HL-60 (cell line): ENCODE measurements around the gene IRX2.

ENCODE experiments used
- DNase-seq, 2 experiments: peaks; one replicate each; pipeline ENCODE4 v3.0.0-alpha.2; 2010 to 2020; ENCODE audit warnings: low read depth in 1 of 2, low spot score in 1 of 2
- H3K27ac ChIP-seq: fragments of 250-450 bp; sonication (Bioruptor Pico); replicated peaks from 2 replicates; pipeline ENCODE4 v1.5.1; 2020; ENCODE audit warnings: mild to moderate bottlenecking, moderate library complexity
- H3K27me3 ChIP-seq: fragments of 250-450 bp; sonication (Bioruptor Pico); 2 replicates; pipeline ENCODE4 v1.5.1; 2021; ENCODE audit warnings: mild to moderate bottlenecking, moderate library complexity; ENCODE audit not compliant: insufficient read depth, poor library complexity, severe bottlenecking
- H3K4me3 ChIP-seq: replicated peaks from 2 replicates; pipeline ENCODE4 v1.5.1; 2011; ENCODE audit warnings: mild to moderate bottlenecking, control low read depth, low read length; ENCODE audit not compliant: insufficient read depth
- GABPA ChIP-seq: IDR thresholded peaks from 2 replicates; pipeline ENCODE4 v1.6.1; 2012; ENCODE audit warnings: low read depth
- POLR2AphosphoS5 ChIP-seq: IDR thresholded peaks from 2 replicates; pipeline ENCODE4 v1.6.1; 2012; ENCODE audit warnings: low read depth
- REST ChIP-seq: IDR thresholded peaks from 2 replicates; pipeline ENCODE4 v1.6.1; 2012; ENCODE audit warnings: low read depth; ENCODE audit not compliant: insufficient replicate concordance
- SPI1 ChIP-seq: IDR thresholded peaks from 2 replicates; pipeline ENCODE4 v1.6.1; 2012; ENCODE audit warnings: low read depth, mild to moderate bottlenecking, borderline replicate concordance
- TF ChIP-seq, protein P1 (sequence below): IDR thresholded peaks from one replicate; pipeline ENCODE4 v1.5.1; 2011; ENCODE audit warnings: low read length, control low read depth, inconsistent platforms; ENCODE audit not compliant: insufficient read depth

Gene IRX2

DNA sequence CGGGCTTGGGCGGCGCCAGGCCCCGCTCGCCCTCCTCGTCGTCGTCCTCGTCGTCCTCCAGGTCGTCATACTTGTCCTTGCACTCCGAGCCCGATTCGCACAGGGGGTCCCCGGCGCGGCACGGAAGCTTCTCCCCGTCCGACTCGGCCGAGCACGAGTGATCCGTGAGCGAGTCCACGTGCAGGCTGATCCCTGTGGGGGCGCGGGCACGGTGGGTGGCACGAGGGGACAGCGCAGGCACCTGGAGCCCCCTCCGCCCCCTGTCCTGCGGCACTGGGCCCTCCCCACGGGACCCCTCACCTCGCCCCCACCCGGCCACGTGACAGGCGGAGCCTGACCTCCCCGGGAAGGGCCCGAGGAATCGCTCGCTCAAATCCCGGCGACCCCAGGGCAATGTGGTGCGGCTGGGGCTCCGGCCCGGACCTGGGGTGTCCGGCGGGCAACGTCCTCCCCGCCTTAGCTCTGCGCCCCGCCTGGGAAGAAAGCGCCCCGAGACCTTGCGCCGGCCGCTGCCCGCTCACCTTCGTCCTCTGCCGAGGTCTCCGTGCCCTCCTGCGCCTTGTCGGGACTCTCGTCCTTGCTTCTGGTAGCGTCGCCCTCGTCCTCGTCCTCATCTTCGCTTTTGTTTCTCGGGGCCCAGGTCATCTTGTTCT lies 2.5 kb downstream of the IRX2 start:
- Histone ChIP-seq H3K27me3 (peaks cover 35% of the 10 kb centered on the region), H3K4me3 (no peak overlapping the region), H3K27ac (no peak overlapping the region)
- DNase-seq, result no peak
- TF ChIP-seq GABPA (no peak), SPI1 (no peak), POLR2AphosphoS5 (no peak)
- TF ChIP-seq, protein P1, sequence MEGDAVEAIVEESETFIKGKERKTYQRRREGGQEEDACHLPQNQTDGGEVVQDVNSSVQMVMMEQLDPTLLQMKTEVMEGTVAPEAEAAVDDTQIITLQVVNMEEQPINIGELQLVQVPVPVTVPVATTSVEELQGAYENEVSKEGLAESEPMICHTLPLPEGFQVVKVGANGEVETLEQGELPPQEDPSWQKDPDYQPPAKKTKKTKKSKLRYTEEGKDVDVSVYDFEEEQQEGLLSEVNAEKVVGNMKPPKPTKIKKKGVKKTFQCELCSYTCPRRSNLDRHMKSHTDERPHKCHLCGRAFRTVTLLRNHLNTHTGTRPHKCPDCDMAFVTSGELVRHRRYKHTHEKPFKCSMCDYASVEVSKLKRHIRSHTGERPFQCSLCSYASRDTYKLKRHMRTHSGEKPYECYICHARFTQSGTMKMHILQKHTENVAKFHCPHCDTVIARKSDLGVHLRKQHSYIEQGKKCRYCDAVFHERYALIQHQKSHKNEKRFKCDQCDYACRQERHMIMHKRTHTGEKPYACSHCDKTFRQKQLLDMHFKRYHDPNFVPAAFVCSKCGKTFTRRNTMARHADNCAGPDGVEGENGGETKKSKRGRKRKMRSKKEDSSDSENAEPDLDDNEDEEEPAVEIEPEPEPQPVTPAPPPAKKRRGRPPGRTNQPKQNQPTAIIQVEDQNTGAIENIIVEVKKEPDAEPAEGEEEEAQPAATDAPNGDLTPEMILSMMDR, result no peak

GRCh38 chr5:2748179-2748860 lies 3.2 kb downstream of the IRX2 start:
- Histone ChIP-seq H3K4me3 (no peak overlapping the region), H3K27ac (no peak overlapping the region), H3K27me3 (peaks cover 35% of the 10 kb centered on the region)
- TF ChIP-seq REST (no peak), SPI1 (no peak), POLR2AphosphoS5 (no peak), GABPA (no peak)
- TF ChIP-seq, protein P1, result no peak
- no peak for DNase-seq

DNA sequence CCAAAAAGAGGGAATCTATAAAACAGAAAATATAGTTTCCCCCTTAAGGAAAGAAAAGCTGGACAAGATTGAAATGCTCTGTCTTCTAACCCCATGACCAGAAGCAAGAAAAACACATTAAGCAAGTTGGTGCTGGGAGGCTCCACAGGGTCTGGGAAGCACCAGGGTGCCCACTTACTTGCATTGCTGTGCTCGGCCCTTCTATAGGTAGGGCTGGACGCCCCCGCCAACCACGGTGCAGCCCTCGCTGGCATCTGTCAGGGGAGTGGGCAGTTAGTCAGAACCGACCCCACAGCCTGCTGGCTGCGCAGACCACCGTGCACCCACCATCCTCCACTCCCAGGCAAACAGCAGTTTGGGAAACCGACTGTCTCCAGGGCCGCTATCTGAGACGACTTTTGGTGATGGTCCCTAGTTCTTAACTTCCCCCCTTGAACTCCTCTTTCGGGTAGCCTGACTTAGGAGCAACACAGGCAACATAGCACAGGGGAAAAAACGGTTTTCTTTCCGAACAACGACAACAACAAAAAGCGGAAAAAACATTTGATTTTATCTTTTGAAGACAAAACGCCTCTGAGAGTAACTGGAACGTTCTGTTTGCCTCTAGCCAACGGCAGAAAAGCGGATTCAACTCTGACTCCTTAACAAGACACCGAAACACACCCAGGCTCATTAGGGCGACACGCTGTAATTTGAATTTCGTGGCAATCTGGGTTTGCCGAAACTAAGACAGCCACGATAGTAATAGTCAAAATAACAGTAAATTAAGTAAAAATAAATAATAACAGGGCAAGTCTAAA lies 3.9 kb downstream of the IRX2 start:
- Histone ChIP-seq H3K4me3 (no peak overlapping the region), H3K27ac (no peak overlapping the region), H3K27me3 (peaks cover 35% of the 10 kb centered on the region)
- DNase-seq, result no peak
- TF ChIP-seq POLR2AphosphoS5 (no peak), SPI1 (no peak), REST (no peak), GABPA (no peak)
- TF ChIP-seq, protein P1, result no peak
